GM11168 (cell line): ENCODE data around the gene GRIK4.
"Not testable (repeated sequence)": the region's sequence is repeated elsewhere in the genome, so short reads cannot be mapped to it uniquely, and the experiment has no call there.

Experiments used
- in situ Hi-C: fragments of 300-500 bp; cut with MboI; formaldehyde crosslinking; loops from one replicate; pipeline ENCODE4 v1.12.0; 2022; ENCODE audit warnings: low sequenced_read_pairs; ENCODE audit not compliant: unreplicated experiment

GRIK4 gene

DNA sequence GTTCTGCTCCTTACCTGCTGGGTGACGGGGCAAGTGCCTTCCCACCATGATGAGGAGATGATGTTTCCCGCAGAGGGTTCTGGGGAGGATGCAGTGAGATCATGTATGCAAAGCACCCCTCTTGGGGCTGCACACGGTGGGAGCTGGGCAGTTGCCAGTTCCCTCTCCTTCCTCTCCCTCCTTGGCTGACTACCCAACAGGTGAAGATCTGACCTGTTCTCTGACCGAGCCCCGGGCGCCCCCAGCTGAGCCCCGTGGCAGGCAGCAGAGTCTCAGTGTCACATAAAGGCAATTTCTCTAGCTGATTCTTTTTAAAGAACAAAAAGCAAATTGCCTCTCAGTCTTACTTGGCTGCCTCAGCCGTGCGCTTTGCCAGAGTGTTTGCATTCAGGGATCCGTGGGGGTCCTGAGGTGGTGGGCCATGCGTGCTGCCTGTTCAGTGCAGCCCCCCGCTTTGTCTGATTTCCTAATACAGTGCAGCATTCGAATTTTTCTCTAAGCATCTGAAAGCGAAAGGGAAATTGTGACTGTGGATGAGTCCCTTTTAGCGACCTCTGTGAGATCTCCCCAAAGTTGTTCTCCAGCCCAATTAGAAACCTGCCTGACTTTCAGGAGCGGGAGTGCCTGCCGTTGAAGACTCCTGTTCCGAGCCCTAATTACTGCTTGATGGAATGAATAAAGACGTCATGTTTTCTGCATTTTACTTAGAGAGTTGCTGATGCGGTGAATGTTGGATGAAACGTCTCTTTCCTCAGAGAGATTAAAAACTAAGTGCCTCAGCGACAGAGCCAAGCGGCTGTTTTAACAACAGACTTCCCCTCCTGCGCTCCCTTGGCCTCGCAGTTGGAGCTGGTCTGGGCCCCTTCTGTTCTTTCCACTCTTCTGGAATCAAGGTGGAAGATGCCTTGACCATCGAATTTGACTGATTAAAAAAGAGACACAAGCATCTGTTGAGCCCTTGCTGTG lies 86.0 kb downstream of the GRIK4 start:
- in situ Hi-C loops = no loop called here

- in situ Hi-C loops = no loop called here
Observed at GRCh38 chr11:120598517-120599257, 87.1 kb downstream of the GRIK4 start.

DNA sequence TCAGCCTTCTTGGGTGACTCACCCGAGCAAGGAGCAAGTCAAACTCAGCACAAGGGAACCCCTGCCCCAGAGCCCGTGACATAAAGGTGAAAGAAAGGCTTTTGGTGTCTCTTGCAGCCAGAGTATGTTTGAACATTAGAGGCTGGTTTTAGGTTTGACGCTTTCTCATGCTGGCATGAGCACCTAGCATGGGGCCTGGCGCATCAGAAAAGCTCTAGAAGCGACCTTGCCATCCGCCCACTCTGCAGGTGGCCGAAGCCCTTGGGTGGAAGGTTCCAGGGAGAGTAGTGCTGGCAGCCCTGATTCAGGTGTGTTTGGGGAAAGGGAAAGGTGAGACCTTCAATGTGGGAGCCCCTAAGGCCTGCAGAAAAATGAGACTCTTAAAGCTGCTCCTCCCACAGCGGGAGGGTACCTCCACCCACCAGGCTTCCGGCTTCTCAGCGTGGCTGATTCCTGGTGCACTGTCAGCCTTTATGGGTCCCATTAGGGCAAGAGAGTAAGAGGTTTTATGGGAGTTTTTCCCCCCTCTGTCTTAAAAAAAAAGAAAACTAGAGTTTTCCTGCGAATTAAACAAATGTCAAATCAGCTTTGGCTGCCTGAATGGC lies 88.4 kb downstream of the GRIK4 start:
- in situ Hi-C loops = no loop called here

GRCh38 chr11:120601536-120601935 lies 90.0 kb downstream of the GRIK4 start:
- in situ Hi-C loops = no loop called here

- in situ Hi-C loops = no loop called here
Observed at GRCh38 chr11:120603071-120603470, 91.5 kb downstream of the GRIK4 start.

DNA sequence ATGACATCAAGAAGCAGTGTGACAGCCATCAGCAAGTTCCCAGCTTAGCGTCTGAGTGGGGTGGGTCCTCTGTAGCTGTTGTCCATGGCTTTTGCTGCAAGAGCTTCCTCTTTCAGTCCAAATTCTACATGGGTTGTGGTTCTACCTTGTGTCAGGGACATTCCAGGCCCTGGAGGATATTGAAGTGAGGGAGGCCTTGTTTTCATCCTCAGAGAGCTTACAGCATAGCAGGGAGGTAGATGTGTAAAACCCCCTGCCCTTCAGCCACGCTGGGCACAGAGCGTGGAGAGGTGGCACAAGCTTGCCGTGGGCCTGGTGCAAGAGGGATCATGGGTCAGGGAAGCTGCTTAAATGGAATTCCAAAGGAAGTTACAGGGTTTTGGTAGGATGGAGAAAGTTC lies 93.9 kb downstream of the GRIK4 start:
- in situ Hi-C loops = no loop called here

DNA sequence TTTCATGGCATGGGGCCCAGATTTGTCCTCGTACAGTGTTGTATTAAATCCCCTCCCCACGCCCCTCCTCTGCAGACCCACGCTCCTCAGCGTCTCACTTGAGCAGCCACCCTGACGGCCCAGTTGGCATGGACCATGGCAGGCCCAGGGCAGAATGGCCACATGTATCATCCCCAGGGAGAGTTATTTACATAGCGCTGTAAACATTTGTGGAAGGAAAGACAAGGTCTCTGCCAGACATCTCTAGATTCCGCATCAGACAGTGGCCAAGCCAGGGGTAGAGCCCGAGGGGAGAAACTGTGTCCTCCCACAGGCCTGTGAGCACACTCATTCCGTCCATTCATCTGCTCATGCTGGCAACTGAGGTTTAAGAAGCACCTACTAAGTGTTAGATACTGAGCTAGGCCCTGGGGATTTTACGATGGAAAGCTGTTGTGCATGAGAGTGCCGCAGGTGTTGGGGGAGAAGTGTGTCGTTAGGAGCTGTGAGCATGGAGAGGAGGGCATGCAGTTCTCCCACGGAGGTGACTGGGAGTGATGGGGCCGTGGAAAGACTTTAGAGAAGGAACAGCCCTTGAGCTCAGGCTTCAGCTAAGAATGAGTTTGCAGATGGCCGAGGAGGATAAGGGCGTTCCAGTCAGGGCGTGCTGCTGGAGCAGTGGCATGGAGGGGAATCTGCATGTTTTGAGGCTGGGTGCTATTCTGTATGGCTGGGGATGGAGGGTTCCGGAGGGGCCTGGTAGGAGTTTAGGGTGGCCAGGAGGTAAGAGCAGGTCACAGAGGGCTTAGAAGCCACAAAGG lies 94.9 kb downstream of the GRIK4 start:
- in situ Hi-C loops = no loop called here

DNA sequence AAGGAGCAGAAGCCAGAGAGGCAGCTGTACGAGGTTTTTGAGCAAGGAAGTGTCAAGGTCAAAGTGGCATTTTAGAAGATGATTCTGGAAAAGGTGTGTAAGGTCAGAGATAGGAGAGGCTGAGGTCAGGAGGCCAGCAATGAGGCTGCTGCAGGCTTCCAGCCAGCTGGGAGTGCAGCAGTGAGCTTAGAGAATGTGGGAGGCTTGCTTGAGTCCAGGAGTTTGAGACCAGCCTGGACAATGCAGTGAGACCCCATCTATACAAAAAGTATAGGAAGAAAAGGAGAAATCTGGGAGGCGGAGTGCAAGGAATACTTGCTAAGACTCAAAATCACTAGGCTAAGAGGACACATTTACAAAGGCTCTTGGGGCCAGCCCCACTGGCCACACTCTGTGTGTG lies 96.5 kb downstream of the GRIK4 start:
- in situ Hi-C loops = no loop called here

DNA sequence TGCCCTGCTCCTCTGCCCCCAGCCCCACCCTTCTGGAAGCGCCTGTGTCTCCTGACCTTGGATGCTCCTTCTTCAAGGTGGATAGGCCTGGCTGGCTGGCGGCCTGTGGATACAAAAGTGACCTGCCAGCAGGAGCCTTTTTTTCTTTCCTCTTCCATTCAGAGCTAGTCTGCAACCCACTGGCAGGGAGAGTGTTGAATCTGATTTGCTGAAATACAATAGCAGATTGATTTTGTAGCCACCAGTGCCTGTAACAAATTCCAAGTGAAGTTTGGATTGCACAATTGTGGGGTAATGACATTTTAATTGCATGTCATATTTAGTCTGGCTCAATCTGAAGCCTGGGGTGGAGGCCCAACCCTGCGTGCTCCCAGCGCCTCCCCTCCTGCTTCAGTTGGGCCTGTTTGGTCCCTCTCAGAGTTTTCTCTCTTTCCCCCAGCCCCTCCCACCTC lies 97.2 kb downstream of the GRIK4 start:
- in situ Hi-C loops = no loop called here

GRCh38 chr11:120610111-120610510 lies 98.6 kb downstream of the GRIK4 start:
- in situ Hi-C loops = no loop called here

DNA sequence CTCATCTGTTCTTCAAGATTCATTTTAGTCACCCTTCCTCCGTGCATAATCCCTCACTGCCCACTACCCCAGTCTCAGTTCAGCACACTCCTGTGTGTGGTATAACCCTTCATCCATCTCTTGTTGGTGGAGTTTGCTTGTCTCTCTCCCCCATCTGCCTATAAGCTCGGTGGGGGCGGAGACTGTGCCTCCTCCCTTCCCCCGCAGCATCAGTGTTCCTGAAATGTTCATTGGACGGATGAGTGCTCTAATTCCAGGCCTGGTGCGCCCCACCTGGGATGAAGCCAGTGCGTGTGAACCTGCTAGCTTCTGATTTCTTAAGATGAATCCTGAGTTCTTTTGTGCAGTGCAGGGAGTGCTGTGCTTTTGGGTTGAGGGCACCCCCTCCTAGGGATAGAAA lies 100.0 kb downstream of the GRIK4 start:
- in situ Hi-C loops = no loop called here

DNA sequence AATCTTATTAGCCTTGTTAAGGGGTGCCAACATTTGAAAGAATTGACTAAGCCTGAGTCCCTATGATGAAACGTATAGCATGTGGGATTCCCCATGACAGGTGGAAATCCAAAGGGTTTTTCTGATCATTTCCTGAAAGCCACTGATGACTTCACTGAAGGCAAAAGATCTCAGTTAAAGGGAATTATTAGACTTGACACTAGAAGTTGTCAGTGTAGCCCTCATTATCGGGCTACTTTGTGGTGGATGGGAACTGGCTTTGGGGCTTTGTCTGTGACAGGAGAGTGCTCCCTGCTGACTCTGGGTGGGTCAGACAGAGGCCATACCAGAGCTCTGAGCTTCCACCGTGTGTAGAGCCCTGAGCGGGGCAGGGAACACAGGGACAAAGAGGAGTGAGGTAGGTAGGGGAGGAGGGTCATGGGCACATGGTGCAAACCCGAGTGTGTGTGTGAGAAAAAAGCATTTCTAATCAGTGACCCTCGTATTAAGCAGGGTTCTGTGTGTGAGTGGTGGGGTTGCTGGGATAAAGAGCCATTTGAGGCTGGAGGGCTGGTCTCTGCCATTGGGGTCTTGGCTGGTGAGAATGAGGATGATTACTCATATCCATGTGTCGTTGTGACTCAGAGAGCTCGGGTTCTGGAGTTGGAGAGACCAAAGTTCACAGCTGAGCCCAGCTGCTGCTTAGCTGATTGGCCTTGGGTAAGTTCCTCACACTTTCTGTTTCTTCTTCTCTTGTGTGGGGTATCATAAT lies 101.1 kb downstream of the GRIK4 start:
- in situ Hi-C loops = no loop called here

- in situ Hi-C loops = no loop called here
Observed at GRCh38 chr11:120613264-120614226, 102.0 kb downstream of the GRIK4 start.

DNA sequence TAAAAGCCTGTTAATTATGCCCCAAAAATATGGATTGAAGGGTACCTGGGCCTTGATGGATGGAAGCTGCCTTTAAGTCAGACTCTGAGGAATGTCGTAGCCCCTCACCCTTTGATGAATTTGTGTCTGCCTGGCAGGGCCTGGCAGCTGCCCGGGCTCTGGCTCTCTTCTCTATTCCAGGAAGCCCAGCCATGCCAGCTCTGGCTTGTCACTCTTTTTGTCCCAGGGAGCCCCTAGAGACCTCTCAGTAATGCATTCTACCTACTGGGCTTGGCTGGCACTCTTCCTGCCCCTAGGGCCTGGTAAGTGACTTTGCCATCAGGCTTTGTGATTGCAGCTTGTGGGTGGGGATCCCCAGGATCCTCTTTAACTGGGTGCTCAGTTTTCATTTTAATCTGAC lies 103.8 kb downstream of the GRIK4 start:
- in situ Hi-C loops = no loop called here

- in situ Hi-C loops = no loop called here
Observed at GRCh38 chr11:120618399-120618798, 106.9 kb downstream of the GRIK4 start.

DNA sequence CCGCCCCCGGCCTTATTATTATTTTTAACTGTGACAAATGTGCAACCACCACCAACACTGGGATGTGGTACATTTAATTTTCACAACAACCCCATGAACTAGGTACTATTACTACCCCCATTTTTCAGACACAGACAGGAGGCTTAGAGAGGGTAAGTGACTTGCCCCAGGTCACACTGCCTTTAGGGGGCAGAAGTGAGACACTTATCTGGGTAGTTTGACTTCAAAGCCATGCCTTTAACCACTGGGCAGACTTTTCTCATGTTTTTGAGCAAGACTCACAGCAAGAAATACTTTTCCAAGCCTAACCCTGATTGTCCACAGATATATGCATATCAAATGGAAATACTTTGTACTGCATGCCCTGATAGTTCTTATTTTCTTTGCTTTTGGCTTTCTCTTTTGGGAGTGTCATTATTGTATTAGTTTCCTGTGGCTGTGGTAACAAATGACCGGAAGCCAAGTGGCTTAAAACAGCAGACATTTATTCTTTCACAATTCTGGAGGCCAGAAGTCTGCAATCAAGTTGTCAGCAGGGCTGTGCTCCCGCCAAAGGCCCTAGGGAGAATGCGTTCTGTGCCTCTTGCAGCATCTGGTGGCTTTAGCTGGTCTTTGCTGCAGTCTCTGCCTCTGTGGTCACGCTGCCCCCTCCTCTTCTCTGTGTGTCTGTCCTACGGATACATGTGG lies 110.8 kb downstream of the GRIK4 start:
- in situ Hi-C loops = no loop called here

DNA sequence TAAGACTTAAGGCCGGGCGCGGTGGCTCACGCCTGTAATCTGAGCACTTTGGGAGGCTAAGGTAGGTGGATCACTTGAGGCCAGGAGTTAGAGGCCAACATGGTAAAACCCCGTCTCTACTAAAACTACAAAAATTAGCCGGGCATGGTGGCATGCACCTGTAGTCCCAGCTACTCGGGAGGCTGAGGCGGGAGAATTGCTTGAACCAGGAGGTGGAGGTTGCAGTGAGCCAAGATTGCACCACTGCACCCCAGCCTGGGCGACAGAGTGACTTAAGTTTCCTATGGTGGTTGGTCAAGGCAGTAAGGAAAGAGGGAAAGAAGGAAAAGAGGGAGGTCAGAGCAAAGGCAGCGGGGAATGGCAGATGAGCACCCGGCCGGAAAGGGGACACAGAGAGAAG lies 113.4 kb downstream of the GRIK4 start:
- in situ Hi-C loops = not testable (repeated sequence)

DNA sequence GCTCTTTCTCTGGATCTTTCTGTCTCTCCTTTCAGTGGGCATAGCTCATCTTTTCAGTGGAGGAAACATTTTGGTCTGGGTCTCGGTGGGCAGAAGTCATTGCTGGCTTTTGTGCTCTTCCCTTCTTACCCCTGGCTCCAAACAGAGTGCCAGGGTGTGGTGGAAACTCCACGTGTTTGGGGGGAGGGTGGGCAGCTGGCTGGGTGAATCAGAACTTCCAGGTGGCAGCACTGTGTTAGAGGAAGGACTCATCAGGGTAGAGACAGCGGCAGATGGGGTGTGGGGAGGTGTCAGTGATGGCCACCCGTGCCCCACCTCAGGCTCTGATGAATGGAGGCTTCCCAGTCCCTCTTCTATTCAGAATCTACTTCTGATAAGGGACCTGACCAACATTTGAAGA lies 114.0 kb downstream of the GRIK4 start:
- in situ Hi-C loops = no loop called here
